LNCAP (cell line): ENCODE results near the gene GABBR2.

Experiments used
- CTCF ChIP-seq: fragments of 450-650 bp; IDR thresholded peaks from 2 replicates; pipeline ENCODE4 v1.5.1; 2017; ENCODE audit warnings: mild to moderate bottlenecking

GABBR2 gene

GRCh38 chr9:98539954-98540353, 168.8 kb downstream of the GABBR2 start:
- no peak for TF ChIP-seq CTCF

- TF ChIP-seq CTCF, result no peak
Observed at GRCh38 chr9:98538626-98539031, 170.1 kb downstream of the GABBR2 start.

GRCh38 chr9:98538203-98538602, 170.5 kb downstream of the GABBR2 start:
- TF ChIP-seq CTCF, result no peak

- peak; percentile 28; the same call in 1 of the 2 replicates for TF ChIP-seq CTCF
Observed at GRCh38 chr9:98536542-98537173, 172.1 kb downstream of the GABBR2 start.

GRCh38 chr9:98533866-98534265, 174.9 kb downstream of the GABBR2 start:
- no peak for TF ChIP-seq CTCF

- TF ChIP-seq CTCF, result no peak
Observed at GRCh38 chr9:98533132-98533531, 175.6 kb downstream of the GABBR2 start.

- TF ChIP-seq CTCF, result no peak
Observed at GRCh38 chr9:98532574-98532973, 176.2 kb downstream of the GABBR2 start.

GRCh38 chr9:98532147-98532546, 176.6 kb downstream of the GABBR2 start:
- TF ChIP-seq CTCF, result no peak
